ENCODE data around the gene KIF25.

- TF ChIP-seq EP300 (IDR thresholded peaks at IDR 0.05; ENCODE audit: borderline replicate concordance), result no peak
- no peak for TF ChIP-seq TEAD4 (IDR thresholded peaks at IDR 0.05)
- no peak for TF ChIP-seq NFIC (IDR thresholded peaks at IDR 0.05)
- TF ChIP-seq TAF1 (IDR thresholded peaks at IDR 0.05; ENCODE audit: low read depth), result no peak
- TF ChIP-seq, protein P1, sequence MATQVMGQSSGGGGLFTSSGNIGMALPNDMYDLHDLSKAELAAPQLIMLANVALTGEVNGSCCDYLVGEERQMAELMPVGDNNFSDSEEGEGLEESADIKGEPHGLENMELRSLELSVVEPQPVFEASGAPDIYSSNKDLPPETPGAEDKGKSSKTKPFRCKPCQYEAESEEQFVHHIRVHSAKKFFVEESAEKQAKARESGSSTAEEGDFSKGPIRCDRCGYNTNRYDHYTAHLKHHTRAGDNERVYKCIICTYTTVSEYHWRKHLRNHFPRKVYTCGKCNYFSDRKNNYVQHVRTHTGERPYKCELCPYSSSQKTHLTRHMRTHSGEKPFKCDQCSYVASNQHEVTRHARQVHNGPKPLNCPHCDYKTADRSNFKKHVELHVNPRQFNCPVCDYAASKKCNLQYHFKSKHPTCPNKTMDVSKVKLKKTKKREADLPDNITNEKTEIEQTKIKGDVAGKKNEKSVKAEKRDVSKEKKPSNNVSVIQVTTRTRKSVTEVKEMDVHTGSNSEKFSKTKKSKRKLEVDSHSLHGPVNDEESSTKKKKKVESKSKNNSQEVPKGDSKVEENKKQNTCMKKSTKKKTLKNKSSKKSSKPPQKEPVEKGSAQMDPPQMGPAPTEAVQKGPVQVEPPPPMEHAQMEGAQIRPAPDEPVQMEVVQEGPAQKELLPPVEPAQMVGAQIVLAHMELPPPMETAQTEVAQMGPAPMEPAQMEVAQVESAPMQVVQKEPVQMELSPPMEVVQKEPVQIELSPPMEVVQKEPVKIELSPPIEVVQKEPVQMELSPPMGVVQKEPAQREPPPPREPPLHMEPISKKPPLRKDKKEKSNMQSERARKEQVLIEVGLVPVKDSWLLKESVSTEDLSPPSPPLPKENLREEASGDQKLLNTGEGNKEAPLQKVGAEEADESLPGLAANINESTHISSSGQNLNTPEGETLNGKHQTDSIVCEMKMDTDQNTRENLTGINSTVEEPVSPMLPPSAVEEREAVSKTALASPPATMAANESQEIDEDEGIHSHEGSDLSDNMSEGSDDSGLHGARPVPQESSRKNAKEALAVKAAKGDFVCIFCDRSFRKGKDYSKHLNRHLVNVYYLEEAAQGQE (IDR thresholded peaks at IDR 0.05; ENCODE audit: low read depth), result no peak
- no peak for TF ChIP-seq EGR1 (IDR thresholded peaks at IDR 0.05)
Measured at GRCh38 chr6:168024951-168025510, 27.6 kb downstream of the KIF25 start.

Measured in Ishikawa (cell line).